Testis (tissue), 2 donors: ENCODE data around the gene FOCAD.

Experiments
- CTCF ChIP-seq, 3 experiments: fragments of 450-650 bp in 2 of 3; fragments of 200-600 bp in 1 of 3; sonication (generic) in 1 of 3; IDR thresholded peaks; one replicate each; pipeline ENCODE4 v1.5.1; 2016 to 2019; ENCODE audit warnings: antibody characterized with exemption in 3 of 3, mild to moderate bottlenecking in 2 of 3, moderate library complexity in 1 of 3
- POLR2A ChIP-seq: fragments of 450-650 bp; IDR thresholded peaks from one replicate; pipeline ENCODE4 v1.6.1; 2017; ENCODE audit warnings: antibody characterized with exemption, mild to moderate bottlenecking, moderate library complexity

GRCh38 chr9:20984506-20984905, 300.4 kb downstream of the FOCAD start:
- TF ChIP-seq CTCF (IDR thresholded peaks at IDR 0.05), result no peak
- TF ChIP-seq POLR2A, result no peak
